ENCODE measurements around the gene CELF2.
"Not testable (repeated sequence)": the region's sequence is repeated elsewhere in the genome, so short reads cannot be mapped to it uniquely, and the experiment has no call there.

CELF2 gene

GRCh38 chr10:11328264-11329061, 310.8 kb downstream of the CELF2 start:
- DNase-seq (ENCODE audit: low read depth) = no peak

GRCh38 chr10:11329062-11329673, 311.5 kb downstream of the CELF2 start:
- no peak for DNase-seq (ENCODE audit: low read depth)

GRCh38 chr10:11330383-11331045, 312.8 kb downstream of the CELF2 start:
- no peak for DNase-seq (ENCODE audit: low read depth)

- no peak for DNase-seq (ENCODE audit: low read depth)
Observed at GRCh38 chr10:11331046-11331577, 313.4 kb downstream of the CELF2 start.

- no peak for DNase-seq (ENCODE audit: low read depth)
Observed at GRCh38 chr10:11331726-11332125, 314.1 kb downstream of the CELF2 start.

GRCh38 chr10:11332846-11333245, 315.2 kb downstream of the CELF2 start:
- DNase-seq (ENCODE audit: low read depth) = no peak

- no peak for DNase-seq (ENCODE audit: low read depth)
Observed at GRCh38 chr10:11334436-11334835, 316.8 kb downstream of the CELF2 start.

- DNase-seq (ENCODE audit: low read depth) = no peak
Observed at GRCh38 chr10:11335167-11335652, 317.5 kb downstream of the CELF2 start.

GRCh38 chr10:11335881-11336430, 318.3 kb downstream of the CELF2 start:
- DNase-seq (ENCODE audit: low read depth) = no peak

GRCh38 chr10:11336722-11337162, 319.1 kb downstream of the CELF2 start:
- DNase-seq (ENCODE audit: low read depth) = no peak

GRCh38 chr10:11337516-11337915, 319.8 kb downstream of the CELF2 start:
- no peak for DNase-seq (ENCODE audit: low read depth)

GRCh38 chr10:11338160-11338844, 320.6 kb downstream of the CELF2 start:
- DNase-seq (ENCODE audit: low read depth) = no peak

GRCh38 chr10:11339013-11339412, 321.3 kb downstream of the CELF2 start:
- DNase-seq (ENCODE audit: low read depth) = no peak

- DNase-seq (ENCODE audit: low read depth) = no peak
Observed at GRCh38 chr10:11339660-11340059, 322.0 kb downstream of the CELF2 start.

- DNase-seq (ENCODE audit: low read depth) = no peak
Observed at GRCh38 chr10:11341283-11341960, 323.8 kb downstream of the CELF2 start.

GRCh38 chr10:11344081-11344480, 326.4 kb downstream of the CELF2 start:
- DNase-seq (ENCODE audit: low read depth) = no peak

- DNase-seq (ENCODE audit: low read depth) = no peak
Observed at GRCh38 chr10:11344550-11344949, 326.9 kb downstream of the CELF2 start.

GRCh38 chr10:11345224-11346054, 327.8 kb downstream of the CELF2 start:
- DNase-seq (ENCODE audit: low read depth) = no peak

- not testable (repeated sequence) for DNase-seq (ENCODE audit: low read depth)
Observed at GRCh38 chr10:11347580-11347979, 329.9 kb downstream of the CELF2 start.

GRCh38 chr10:11351801-11352200, 334.1 kb downstream of the CELF2 start:
- DNase-seq (ENCODE audit: low read depth) = no peak
